Loucy (cell line): Measurements from ENCODE around the gene CD151.

ENCODE experiments used
- H2AFZ ChIP-seq: fragments of 200-600 bp; sonication (generic); 2 replicates; pipeline ENCODE4 v1.6.0; 2016; ENCODE audit warnings: antibody characterized with exemption, mild to moderate bottlenecking, low read length, moderate library complexity
- H3F3A ChIP-seq: fragments of 200-600 bp; 2 replicates; pipeline ENCODE4 v1.6.0; 2016; ENCODE audit warnings: antibody characterized with exemption, low read depth, mild to moderate bottlenecking
- H3K27me3 ChIP-seq: fragments of 200-600 bp; sonication (generic); 2 replicates; pipeline ENCODE4 v1.6.1; 2014; ENCODE audit warnings: low read length, mild to moderate bottlenecking; ENCODE audit not compliant: insufficient read depth, poor library complexity, severe bottlenecking
- H3K36me3 ChIP-seq: fragments of 200-600 bp; sonication (generic); 2 replicates; pipeline ENCODE4 v1.6.1; 2016; ENCODE audit warnings: low read length; ENCODE audit not compliant: insufficient read depth
- H3K4me1 ChIP-seq: fragments of 200-600 bp; sonication (generic); 2 replicates; pipeline ENCODE4 v1.5.1; 2014; ENCODE audit warnings: low read length, mild to moderate bottlenecking; ENCODE audit not compliant: insufficient read depth, poor library complexity, severe bottlenecking
- H3K4me2 ChIP-seq: fragments of 200-600 bp; sonication (generic); 2 replicates; pipeline ENCODE4 v1.6.0; 2014; ENCODE audit warnings: antibody characterized with exemption, low read length, low read depth, mild to moderate bottlenecking; ENCODE audit not compliant: poor library complexity, severe bottlenecking
- H3K4me3 ChIP-seq: fragments of 200-600 bp; sonication (generic); 2 replicates; pipeline ENCODE4 v1.5.1; 2014; ENCODE audit warnings: low read length, mild to moderate bottlenecking, mixed read lengths; ENCODE audit not compliant: poor library complexity, severe bottlenecking
- H3K79me2 ChIP-seq: fragments of 200-600 bp; sonication (generic); 2 replicates; pipeline ENCODE4 v1.6.1; 2014; ENCODE audit warnings: low read length; ENCODE audit not compliant: insufficient read depth
- H3K9ac ChIP-seq: fragments of 200-600 bp; sonication (generic); 2 replicates; pipeline ENCODE4 v1.6.0; 2014; ENCODE audit warnings: mild to moderate bottlenecking, low read depth, low read length, moderate library complexity; ENCODE audit not compliant: poor library complexity, severe bottlenecking
- H3K9me2 ChIP-seq: fragments of 200-600 bp; sonication (generic); replicated peaks from 2 replicates; pipeline ENCODE4 v1.6.1; 2016; ENCODE audit warnings: low read depth, low read length, mixed read lengths
- H3K9me3 ChIP-seq: fragments of 200-600 bp; sonication (generic); 2 replicates; pipeline ENCODE4 v1.6.1; 2014; ENCODE audit warnings: mild to moderate bottlenecking, antibody characterized with exemption, low read length, low read depth; ENCODE audit not compliant: insufficient read depth
- H4K20me1 ChIP-seq: fragments of 200-600 bp; sonication (generic); 2 replicates; pipeline ENCODE4 v1.6.0; 2014; ENCODE audit warnings: antibody characterized with exemption, low read length, mild to moderate bottlenecking; ENCODE audit not compliant: insufficient read depth, poor library complexity, severe bottlenecking
- EZH2phosphoT487 ChIP-seq: fragments of 200-600 bp; IDR thresholded peaks from 2 replicates; pipeline ENCODE4 v1.6.1; 2018; ENCODE audit warnings: antibody characterized with exemption, mild to moderate bottlenecking, moderate library complexity, borderline replicate concordance
- TF ChIP-seq, protein P1 (sequence below): fragments of 200-600 bp; sonication (generic); conservative IDR thresholded peaks from 2 replicates; pipeline ENCODE4 v1.5.1; 2014; ENCODE audit warnings: mild to moderate bottlenecking, antibody characterized with exemption, low read length

CD151 gene

GRCh38 chr11:819129-819931, 13.4 kb upstream of the CD151 start:
- H3K79me2 ChIP-seq: peaks cover 24% of the 10 kb centered on the region
- H3K36me3 ChIP-seq: no peaks in the 10 kb centered on the region
- peak overlapping the region; percentile 81 for H3K9ac ChIP-seq
- peak overlapping the region; percentile 89 for H3K4me3 ChIP-seq
- peaks cover 14% of the 10 kb centered on the region for H3K4me1 ChIP-seq
- H3K9me3 ChIP-seq: no peaks in the 10 kb centered on the region
- no peaks in the 10 kb centered on the region for H3K9me2 ChIP-seq
- peaks cover 27% of the 10 kb centered on the region for H4K20me1 ChIP-seq
- TF ChIP-seq EZH2phosphoT487: no peak
- TF ChIP-seq, protein P1, sequence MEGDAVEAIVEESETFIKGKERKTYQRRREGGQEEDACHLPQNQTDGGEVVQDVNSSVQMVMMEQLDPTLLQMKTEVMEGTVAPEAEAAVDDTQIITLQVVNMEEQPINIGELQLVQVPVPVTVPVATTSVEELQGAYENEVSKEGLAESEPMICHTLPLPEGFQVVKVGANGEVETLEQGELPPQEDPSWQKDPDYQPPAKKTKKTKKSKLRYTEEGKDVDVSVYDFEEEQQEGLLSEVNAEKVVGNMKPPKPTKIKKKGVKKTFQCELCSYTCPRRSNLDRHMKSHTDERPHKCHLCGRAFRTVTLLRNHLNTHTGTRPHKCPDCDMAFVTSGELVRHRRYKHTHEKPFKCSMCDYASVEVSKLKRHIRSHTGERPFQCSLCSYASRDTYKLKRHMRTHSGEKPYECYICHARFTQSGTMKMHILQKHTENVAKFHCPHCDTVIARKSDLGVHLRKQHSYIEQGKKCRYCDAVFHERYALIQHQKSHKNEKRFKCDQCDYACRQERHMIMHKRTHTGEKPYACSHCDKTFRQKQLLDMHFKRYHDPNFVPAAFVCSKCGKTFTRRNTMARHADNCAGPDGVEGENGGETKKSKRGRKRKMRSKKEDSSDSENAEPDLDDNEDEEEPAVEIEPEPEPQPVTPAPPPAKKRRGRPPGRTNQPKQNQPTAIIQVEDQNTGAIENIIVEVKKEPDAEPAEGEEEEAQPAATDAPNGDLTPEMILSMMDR: no peak
- peak overlapping the region; percentile 97 for H3K4me2 ChIP-seq
- peak overlapping the region; percentile 42; the same call in 1 of the 2 replicates for H2AFZ ChIP-seq
- no peaks in the 10 kb centered on the region for H3K27me3 ChIP-seq
- no peaks in the 10 kb centered on the region for H3F3A ChIP-seq

DNA sequence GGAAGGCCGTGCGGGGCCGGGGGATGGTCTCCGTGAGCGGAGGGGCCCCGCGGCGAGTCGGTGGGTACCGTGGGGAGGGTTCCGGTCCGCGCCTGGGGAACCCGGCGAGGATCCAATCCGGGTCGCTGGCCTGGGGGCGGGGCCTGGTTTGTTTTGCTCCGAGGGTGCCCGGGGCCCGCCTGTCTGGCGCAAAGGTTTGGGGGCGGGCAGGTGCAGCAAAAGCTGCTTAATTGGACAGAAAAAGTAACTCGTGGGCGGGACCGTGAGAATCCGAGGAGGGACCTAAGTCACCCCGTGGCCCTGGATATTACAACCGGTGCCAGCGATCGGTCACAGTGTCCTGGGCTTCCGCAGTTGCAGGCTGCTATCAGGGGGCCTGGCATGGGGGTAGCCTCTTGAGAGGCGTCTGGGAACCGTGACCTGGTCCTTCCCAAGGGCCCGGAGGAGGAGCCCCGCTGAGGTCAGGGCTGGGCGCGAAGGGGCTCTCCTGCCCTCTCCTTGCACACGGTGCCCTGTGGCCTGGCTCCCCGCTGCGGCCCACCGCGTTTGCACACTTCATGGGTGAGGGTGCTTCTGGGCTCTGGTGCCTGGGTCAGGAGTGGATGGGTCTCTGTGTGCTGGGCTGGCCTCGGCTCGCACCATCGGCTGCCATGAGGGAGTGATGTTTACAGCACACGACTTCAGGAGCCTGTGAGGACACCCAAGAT, 12.7 kb upstream of the CD151 start:
- Histone ChIP-seq H3K36me3 (no peaks in the 10 kb centered on the region), H4K20me1 (peaks cover 27% of the 10 kb centered on the region), H3K9me3 (no peaks in the 10 kb centered on the region), H3K9ac (peak overlapping the region; percentile 81), H3K4me1 (peaks cover 14% of the 10 kb centered on the region), H3F3A (no peaks in the 10 kb centered on the region), H2AFZ (peak overlapping the region; percentile 20; the same call in 1 of the 2 replicates), H3K9me2 (no peaks in the 10 kb centered on the region), H3K4me3 (peak overlapping the region; percentile 89), H3K79me2 (peaks cover 24% of the 10 kb centered on the region), H3K4me2 (peak overlapping the region; percentile 97), H3K27me3 (no peaks in the 10 kb centered on the region)
- TF ChIP-seq, protein P1: no peak
- no peak for TF ChIP-seq EZH2phosphoT487

GRCh38 chr11:820655-821511, 11.9 kb upstream of the CD151 start:
- Histone ChIP-seq H3K9me3 (no peaks in the 10 kb centered on the region), H2AFZ (no peak overlapping the region), H3K4me3 (peak overlapping the region; percentile 89), H3K36me3 (no peaks in the 10 kb centered on the region), H3F3A (no peaks in the 10 kb centered on the region), H3K9ac (peak overlapping the region; percentile 81), H3K27me3 (no peaks in the 10 kb centered on the region), H3K79me2 (peaks cover 24% of the 10 kb centered on the region), H4K20me1 (peaks cover 27% of the 10 kb centered on the region), H3K9me2 (no peaks in the 10 kb centered on the region), H3K4me1 (peaks cover 22% of the 10 kb centered on the region), H3K4me2 (peak overlapping the region; percentile 97)
- TF ChIP-seq, protein P1: no peak
- no peak for TF ChIP-seq EZH2phosphoT487
